OCI-LY3 (cell line): ENCODE results near the gene EMC1.

Experiments used
- EZH2phosphoT487 ChIP-seq: fragments of 200-600 bp; shearing (Covaris generic); IDR thresholded peaks from 2 replicates; pipeline ENCODE4 v1.6.1; 2018; ENCODE audit warnings: antibody characterized with exemption, mixed run types, low read depth
- TF ChIP-seq, protein P1 (sequence below): fragments of 200-600, 300-600 bp; sonication (generic); IDR thresholded peaks from 2 replicates; pipeline ENCODE4 v1.5.1; 2014; ENCODE audit warnings: antibody characterized with exemption, low read length, low read depth

DNA sequence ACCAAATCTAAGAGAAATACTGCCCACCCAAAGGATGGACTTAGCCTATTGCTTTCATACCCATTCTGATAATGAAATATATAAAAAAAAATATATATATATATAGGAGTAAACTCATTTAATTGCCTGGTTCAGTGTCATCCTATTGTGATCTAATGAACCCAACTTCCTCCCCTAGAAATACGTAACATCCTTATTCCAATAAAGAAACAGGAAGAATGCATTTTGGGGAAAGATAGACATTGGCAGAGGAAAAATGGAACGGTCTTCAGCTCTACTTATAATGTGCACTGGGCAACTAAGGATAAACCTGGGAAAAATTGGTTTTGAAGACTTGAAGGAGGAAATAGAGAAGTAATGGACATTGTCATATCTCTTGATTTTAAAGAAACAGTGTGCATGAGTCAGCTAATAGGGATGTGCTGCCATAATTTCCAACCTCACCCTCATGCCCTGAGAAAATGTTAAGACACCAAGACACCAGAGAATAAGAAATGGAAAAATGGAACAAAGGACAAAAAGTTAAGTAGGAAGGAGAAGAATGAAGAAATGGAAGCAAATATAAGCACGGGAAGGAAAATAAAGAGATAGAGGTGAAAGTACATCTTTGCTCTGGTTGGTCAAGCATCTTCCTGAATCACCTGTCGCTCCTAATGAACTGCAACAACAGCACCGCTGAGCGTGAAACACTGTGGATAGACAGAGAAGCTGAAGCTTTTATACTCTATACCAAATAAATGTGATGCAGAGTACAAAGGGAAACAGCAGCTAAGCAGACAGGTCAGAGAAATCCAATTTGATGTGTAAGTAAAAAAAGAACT lies 46.7 kb downstream of the EMC1 start:
- no peak for TF ChIP-seq EZH2phosphoT487
- TF ChIP-seq, protein P1, sequence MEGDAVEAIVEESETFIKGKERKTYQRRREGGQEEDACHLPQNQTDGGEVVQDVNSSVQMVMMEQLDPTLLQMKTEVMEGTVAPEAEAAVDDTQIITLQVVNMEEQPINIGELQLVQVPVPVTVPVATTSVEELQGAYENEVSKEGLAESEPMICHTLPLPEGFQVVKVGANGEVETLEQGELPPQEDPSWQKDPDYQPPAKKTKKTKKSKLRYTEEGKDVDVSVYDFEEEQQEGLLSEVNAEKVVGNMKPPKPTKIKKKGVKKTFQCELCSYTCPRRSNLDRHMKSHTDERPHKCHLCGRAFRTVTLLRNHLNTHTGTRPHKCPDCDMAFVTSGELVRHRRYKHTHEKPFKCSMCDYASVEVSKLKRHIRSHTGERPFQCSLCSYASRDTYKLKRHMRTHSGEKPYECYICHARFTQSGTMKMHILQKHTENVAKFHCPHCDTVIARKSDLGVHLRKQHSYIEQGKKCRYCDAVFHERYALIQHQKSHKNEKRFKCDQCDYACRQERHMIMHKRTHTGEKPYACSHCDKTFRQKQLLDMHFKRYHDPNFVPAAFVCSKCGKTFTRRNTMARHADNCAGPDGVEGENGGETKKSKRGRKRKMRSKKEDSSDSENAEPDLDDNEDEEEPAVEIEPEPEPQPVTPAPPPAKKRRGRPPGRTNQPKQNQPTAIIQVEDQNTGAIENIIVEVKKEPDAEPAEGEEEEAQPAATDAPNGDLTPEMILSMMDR, result no peak
